Testis (tissue), 3 donors: ENCODE measurements around the gene MAB21L4. TPM values are rescaled to one million over a fixed set of nuclear protein-coding genes. Genes with fewer than 3 reads are reported as not detected.

Experiments used
- DNase-seq: peaks from one replicate; pipeline ENCODE4 v3.0.0-alpha.2; 2019
- H3K27ac ChIP-seq, 2 donors: fragments of 200-600 bp; sonication (generic); one replicate each; pipeline ENCODE4 v1.5.1; 2019
- H3K27me3 ChIP-seq: fragments of 200-600 bp; sonication (generic); one replicate; pipeline ENCODE4 v1.5.1; 2019
- H3K36me3 ChIP-seq: fragments of 200-600 bp; sonication (generic); one replicate; pipeline ENCODE4 v1.5.1; 2017; ENCODE audit warnings: low read depth; ENCODE audit errors: missing control alignments
- H3K4me1 ChIP-seq: fragments of 200-600 bp; sonication (generic); one replicate; pipeline ENCODE4 v1.5.1; 2019
- H3K4me3 ChIP-seq, 2 donors: fragments of 200-600 bp; sonication (generic); one replicate each; pipeline ENCODE4 v1.5.1; 2017 to 2019
- H3K9me3 ChIP-seq: fragments of 200-600 bp; sonication (generic); one replicate; pipeline ENCODE4 v1.5.1; 2017
- CTCF ChIP-seq, 3 experiments: fragments of 450-650 bp in 2 of 3; fragments of 200-600 bp in 1 of 3; sonication (generic) in 1 of 3; IDR thresholded peaks; one replicate each; pipeline ENCODE4 v1.5.1; 2016 to 2019; ENCODE audit warnings: antibody characterized with exemption in 3 of 3, mild to moderate bottlenecking in 2 of 3, moderate library complexity in 1 of 3
- POLR2A ChIP-seq: fragments of 450-650 bp; IDR thresholded peaks from one replicate; pipeline ENCODE4 v1.6.1; 2017; ENCODE audit warnings: antibody characterized with exemption, mild to moderate bottlenecking, moderate library complexity
- WGBS, 2 donors: methylation state at CpG; one replicate each; pipeline ENCODE4 v1.1.5; 2018; 5-methylcytosine and 5-hydroxymethylcytosine counted together
- intact Hi-C: fragments of 100-400 bp; cut with DNase I; formaldehyde crosslinking; loops from one replicate; pipeline ENCODE4 v1.15.1; 2023; ENCODE audit warnings: low total_unique reads
- polyA plus RNA-seq: library from polyadenylated mRNA; stranded (reverse); fragments of 350-450 nt; fragmentation: Illumina TruSeq; extraction: RNeasy Lipid Tissue Mini Kit (QIAGEN cat#74804); gene quantifications from one replicate; pipeline ENCODE4 v1.2.3, GENCODE V29; 2014; ENCODE audit warnings: low read depth, low replicate concordance; ENCODE audit not compliant: insufficient read depth
- total RNA-seq, 2 donors: library from RNA; depleted of rRNA; stranded (reverse); fragments of >200 nt; gene quantifications; one replicate each; pipeline ENCODE4 v1.2.3, GENCODE V29; 2016

The MAB21L4 gene
- total and polyA plus RNA-seq, 3 donors from 2014 or later = 1.1 TPM; not detected in 2

GRCh38 chr2:240933966-240934700, 38.2 kb upstream of the MAB21L4 start:
- intact Hi-C loops = no loop called here
- Histone ChIP-seq H3K9me3 (no peaks in the 10 kb centered on the region), H3K36me3 (no peaks in the 10 kb centered on the region), H3K27ac (no peak overlapping the region), H3K4me3 (no peak overlapping the region), H3K4me1 (peaks cover 13% of the 10 kb centered on the region), H3K27me3 (no peaks in the 10 kb centered on the region)
- DNase-seq = peak; percentile 69
- TF ChIP-seq CTCF (IDR thresholded peaks at IDR 0.05) (no peak), POLR2A (no peak)
- 40 to 65% methylated on average over 3 to 22 of the region's 23 CpGs for WGBS, 2 donors

GRCh38 chr2:240933048-240933965, 37.4 kb upstream of the MAB21L4 start:
- H3K4me1 ChIP-seq = peaks cover 13% of the 10 kb centered on the region
- no peaks in the 10 kb centered on the region for H3K27me3 ChIP-seq
- no peaks in the 10 kb centered on the region for H3K36me3 ChIP-seq
- no peak for TF ChIP-seq POLR2A
- no peaks in the 10 kb centered on the region for H3K9me3 ChIP-seq
- peak; percentile 13 for DNase-seq
- intact Hi-C loops = no loop called here
- H3K27ac ChIP-seq = no peak overlapping the region
- 70 to 80% methylated on average over 12 to 23 of the region's 30 CpGs for WGBS, 2 donors
- H3K4me3 ChIP-seq = no peak overlapping the region

- Histone ChIP-seq H3K4me3 (no peak overlapping the region), H3K36me3 (no peaks in the 10 kb centered on the region), H3K4me1 (peaks cover 13% of the 10 kb centered on the region), H3K27ac (no peak overlapping the region), H3K9me3 (no peaks in the 10 kb centered on the region), H3K27me3 (no peaks in the 10 kb centered on the region)
- intact Hi-C loops = no loop called here
- DNase-seq = no peak
- 80 to 95% methylated on average over 2 to 11 of the region's 11 CpGs for WGBS, 2 donors
- TF ChIP-seq CTCF (IDR thresholded peaks at IDR 0.05) (no peak), POLR2A (no peak)
These were observed 36.7 kb upstream of the MAB21L4 start for GRCh38 chr2:240932724-240933047.

GRCh38 chr2:240932001-240932723, 36.2 kb upstream of the MAB21L4 start:
- Histone ChIP-seq H3K27ac (no peak overlapping the region), H3K9me3 (no peaks in the 10 kb centered on the region), H3K4me3 (no peak overlapping the region), H3K36me3 (no peaks in the 10 kb centered on the region), H3K27me3 (no peaks in the 10 kb centered on the region), H3K4me1 (peaks cover 13% of the 10 kb centered on the region)
- intact Hi-C loops = no loop called here
- WGBS, 2 donors = 95 to 96% methylated on average over 10 to 21 of the region's 21 CpGs
- TF ChIP-seq POLR2A (no peak), CTCF (IDR thresholded peaks at IDR 0.05) (no peak)
- DNase-seq = peak; percentile 6
